Keratinocyte (primary cell): Measurements from ENCODE around the gene TP53INP2. TPM values are rescaled to one million over a fixed set of nuclear protein-coding genes. Genes with fewer than 3 reads are reported as not detected.

Experiments used
- DNase-seq: peaks from one replicate; pipeline ENCODE4 v3.0.0-alpha.2; 2011; ENCODE audit warnings: low read depth, missing footprints, low spot score
- FAIRE-seq: peaks from 2 replicates; lab custom pipeline; 2011; peaks lifted over from hg19 to GRCh38; lab: Jason Lieb, UNC
- H2AFZ ChIP-seq: 2 replicates; pipeline ENCODE4 v1.6.0; 2012; ENCODE audit warnings: low read length, control low read depth, inconsistent platforms; ENCODE audit not compliant: control insufficient read depth
- H3K27ac ChIP-seq: 2 replicates; pipeline ENCODE4 v1.5.1; 2011; ENCODE audit warnings: low read length; ENCODE audit not compliant: control insufficient read depth, insufficient read depth
- H3K27me3 ChIP-seq: 3 replicates; pipeline ENCODE4 v1.6.0; 2011; ENCODE audit warnings: low read length; ENCODE audit not compliant: control insufficient read depth, insufficient read depth; ENCODE audit errors: extremely low read depth
- H3K36me3 ChIP-seq, 2 experiments: 2 replicates in 1 of 2; 3 replicates in 1 of 2; pipeline ENCODE4 v1.5.1; 2011; ENCODE audit warnings: low read length in 2 of 2, mild to moderate bottlenecking in 1 of 2; ENCODE audit not compliant: control insufficient read depth in 2 of 2, insufficient read depth in 2 of 2; ENCODE audit errors: extremely low read depth in 1 of 2
- H3K4me1 ChIP-seq: 3 replicates; pipeline ENCODE4 v1.5.1; 2011; ENCODE audit warnings: low read length; ENCODE audit not compliant: control insufficient read depth, insufficient read depth; ENCODE audit errors: extremely low read depth
- H3K4me2 ChIP-seq: 3 replicates; pipeline ENCODE4 v1.6.0; 2011; ENCODE audit warnings: low read depth, low read length; ENCODE audit not compliant: control insufficient read depth, insufficient read depth; ENCODE audit errors: extremely low read depth
- H3K4me3 ChIP-seq, 3 experiments: fragments of 200-600 bp in 1 of 3; sonication (generic) in 1 of 3; 2 replicates in 2 of 3; 3 replicates in 1 of 3; pipeline ENCODE4 v1.5.1; 2011 to 2016; ENCODE audit warnings: low read length in 3 of 3, mild to moderate bottlenecking in 3 of 3, control low read depth in 2 of 3, inconsistent platforms in 1 of 3, low read depth in 1 of 3, mixed read lengths in 1 of 3, mixed run types in 1 of 3, moderate library complexity in 1 of 3; ENCODE audit not compliant: control insufficient read depth in 2 of 3, insufficient read depth in 2 of 3; ENCODE audit errors: extremely low read depth in 1 of 3
- H3K79me2 ChIP-seq: 2 replicates; pipeline ENCODE4 v1.6.0; 2012; ENCODE audit warnings: low read length; ENCODE audit not compliant: control insufficient read depth, insufficient read depth
- H3K9ac ChIP-seq: 3 replicates; pipeline ENCODE4 v1.6.0; 2011; ENCODE audit warnings: low read length; ENCODE audit not compliant: control insufficient read depth, insufficient read depth; ENCODE audit errors: extremely low read depth
- H3K9me1 ChIP-seq: 3 replicates; pipeline ENCODE4 v1.6.0; 2011; ENCODE audit warnings: low read length; ENCODE audit not compliant: control insufficient read depth, insufficient read depth; ENCODE audit errors: extremely low read depth
- H3K9me3 ChIP-seq: 2 replicates; pipeline ENCODE4 v1.5.1; 2012; ENCODE audit warnings: low read depth, low read length; ENCODE audit not compliant: control insufficient read depth
- H4K20me1 ChIP-seq: 3 replicates; pipeline ENCODE4 v1.6.0; 2011; ENCODE audit warnings: low read length; ENCODE audit not compliant: control insufficient read depth, insufficient read depth; ENCODE audit errors: extremely low read depth
- CTCF ChIP-seq, 3 experiments: IDR thresholded peaks in 1 of 3; conservative IDR thresholded peaks in 1 of 3; optimal IDR thresholded peaks in 1 of 3; 2 replicates in 2 of 3; 3 replicates in 1 of 3; pipeline versions ENCODE3 to v1.5.1; 2011; ENCODE audit warnings: low read length in 3 of 3, mild to moderate bottlenecking in 3 of 3, moderate library complexity in 2 of 3, control low read depth in 1 of 3, inconsistent platforms in 1 of 3; ENCODE audit not compliant: insufficient read depth in 2 of 3; ENCODE audit errors: extremely low read depth in 1 of 3
- EZH2 ChIP-seq: IDR thresholded peaks from one replicate; pipeline ENCODE4 v1.6.1; 2012; ENCODE audit warnings: inconsistent platforms, mild to moderate bottlenecking, low read length, moderate library complexity
- dilution Hi-C: fragments of 300-500 bp; cut with MboI; formaldehyde crosslinking; loops from one replicate; pipeline ENCODE4 v1.7.0; 2020; ENCODE audit warnings: low sequenced_read_pairs; ENCODE audit not compliant: extremely low pct_ligation_motif_present
- polyA plus RNA-seq, 5 experiments: library from polyadenylated mRNA; depleted of rRNA in 3 of 5; stranded (reverse) in 3 of 5; stranded (forward) in 1 of 5; unstranded in 1 of 5; fragments of >200 nt; gene quantifications; 1 replicate in 1 of 5; 2 replicates in 3 of 5; 3 replicates in 1 of 5; pipeline versions ENCODE4 v1.2.1 to v1.2.3, GENCODE V29; 2011 to 2012; ENCODE audit warnings: missing spikeins in 2 of 5, low read depth in 1 of 5, low replicate concordance in 1 of 5

The TP53INP2 gene
- polyA plus RNA-seq, 1 donor (not counting 4 experiments of a cell fraction or from before 2014, with no cell fraction given) = 1.0 TPM

GRCh38 chr20:34748709-34749108 lies 44.6 kb downstream of the TP53INP2 start:
- no peak for TF ChIP-seq CTCF (optimal IDR thresholded peaks at IDR 0.05 in 1 of 3, IDR thresholded peaks at IDR 0.05 in 1 of 3, conservative IDR thresholded peaks at IDR 0.05 in 1 of 3; ENCODE audit: extremely low read depth in 1 of 3, insufficient read depth in 2 of 3, low read length in 3 of 3)
- no peak for TF ChIP-seq EZH2
- FAIRE-seq = no peak
- no peak overlapping the region for H3K27ac ChIP-seq
- H3K4me1 ChIP-seq = peaks cover 1% of the 10 kb centered on the region
- no peaks in the 10 kb centered on the region for H3K27me3 ChIP-seq
- H3K4me2 ChIP-seq = no peak overlapping the region
- H4K20me1 ChIP-seq = no peaks in the 10 kb centered on the region
- peaks cover 19 to 28% of the 10 kb centered on the region in 2 experiments for H3K36me3 ChIP-seq
- H2AFZ ChIP-seq = no peak overlapping the region
- dilution Hi-C loops = no loop called here
- H3K9me1 ChIP-seq = no peaks in the 10 kb centered on the region
- H3K9me3 ChIP-seq = no peaks in the 10 kb centered on the region
- no peak overlapping the region for H3K4me3 ChIP-seq
- H3K9ac ChIP-seq = no peak overlapping the region
- H3K79me2 ChIP-seq = no peaks in the 10 kb centered on the region
- no peak for DNase-seq

- FAIRE-seq (no peak), DNase-seq (no peak)
- Histone ChIP-seq H3K9me3 (no peaks in the 10 kb centered on the region), H2AFZ (no peak overlapping the region), H3K4me3 (no peak overlapping the region), H3K4me1 (peaks cover 14% of the 10 kb centered on the region), H3K9me1 (peaks cover 3% of the 10 kb centered on the region), H3K36me3 (peaks cover 24% of the 10 kb centered on the region in 2 experiments), H3K79me2 (no peaks in the 10 kb centered on the region), H3K4me2 (no peak overlapping the region), H4K20me1 (peaks cover 4% of the 10 kb centered on the region), H3K9ac (no peak overlapping the region), H3K27me3 (no peaks in the 10 kb centered on the region), H3K27ac (no peak overlapping the region)
- no peak for TF ChIP-seq CTCF (optimal IDR thresholded peaks at IDR 0.05 in 1 of 3, IDR thresholded peaks at IDR 0.05 in 1 of 3, conservative IDR thresholded peaks at IDR 0.05 in 1 of 3; ENCODE audit: extremely low read depth in 1 of 3, insufficient read depth in 2 of 3, low read length in 3 of 3)
- no peak for TF ChIP-seq EZH2
- dilution Hi-C loops = no loop called here
Observed at GRCh38 chr20:34750484-34750883, 46.3 kb downstream of the TP53INP2 start.
